GM18517 (cell line): ENCODE results near the gene VPS33B.

Source experiments
- ATAC-seq: cut with Tn5 transposase; IDR thresholded peaks from one replicate; pipeline ENCODE4 v1.9.1; 2021; ENCODE audit warnings: mild to moderate bottlenecking, moderate library complexity; ENCODE audit not compliant: unreplicated experiment

VPS33B gene

DNA sequence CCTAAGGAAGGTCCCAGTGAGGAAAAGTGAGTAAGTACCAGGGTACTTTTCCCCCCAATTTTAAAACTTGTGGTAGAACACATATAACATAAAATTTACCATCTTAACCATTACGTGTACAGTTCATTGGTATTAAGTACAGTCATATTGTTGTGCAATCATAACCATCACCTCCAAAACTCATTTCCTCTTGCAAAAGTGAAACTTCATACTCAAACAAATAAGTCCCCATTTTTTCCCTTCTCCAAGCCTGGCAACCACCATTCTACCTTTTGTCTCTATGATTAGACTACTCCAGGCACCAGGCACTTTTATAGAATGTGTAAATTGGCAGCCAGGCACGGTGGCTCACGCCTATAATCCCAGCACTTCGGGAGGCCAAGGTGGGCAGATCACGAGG, 40.3 kb downstream of the VPS33B start:
- ATAC-seq, result peak; percentile 23

- ATAC-seq, result peak; percentile 78
These were observed 40.7 kb downstream of the VPS33B start for GRCh38 chr15:90981681-90982080.

DNA sequence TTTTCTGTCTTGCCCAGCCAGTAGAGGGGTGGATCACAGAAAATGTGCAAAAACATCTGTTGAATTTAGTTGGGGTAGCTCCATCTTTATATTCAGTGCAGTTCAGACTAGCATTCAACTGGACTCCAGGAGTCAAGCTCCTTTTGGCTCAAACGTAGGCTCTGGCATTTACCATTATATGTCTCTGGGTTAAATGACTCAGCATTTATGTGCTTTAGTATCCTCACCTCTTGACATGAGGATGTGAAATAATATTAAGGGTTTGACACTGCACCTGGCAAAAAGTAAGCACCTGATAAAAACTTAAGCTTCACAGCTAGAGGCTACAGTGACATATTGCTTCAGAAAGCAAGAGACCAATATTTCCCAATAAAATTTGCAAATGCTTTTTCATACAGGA, 42.8 kb downstream of the VPS33B start:
- no peak for ATAC-seq

DNA sequence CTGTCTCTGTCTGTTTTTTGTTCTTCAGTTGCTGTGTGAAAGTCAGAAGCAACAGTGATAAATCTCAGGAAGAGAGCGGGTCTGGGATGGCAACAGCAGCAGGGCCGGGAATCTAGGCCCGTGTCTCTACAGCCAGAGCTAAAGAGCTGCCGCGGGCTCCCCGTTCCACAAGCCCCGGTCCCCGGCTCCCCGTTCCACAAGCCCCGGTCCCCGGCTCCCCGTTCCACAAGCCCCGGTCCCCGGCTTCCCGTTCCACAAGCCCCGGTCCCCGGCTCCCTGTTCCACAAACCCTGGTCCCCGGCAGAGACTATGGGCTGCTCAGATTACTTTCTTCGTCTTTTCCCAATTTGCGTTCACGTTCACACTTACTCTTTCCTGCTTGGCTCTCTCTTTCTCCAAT, 48.2 kb downstream of the VPS33B start:
- ATAC-seq, result no peak

GRCh38 chr15:90972133-90972532, 50.3 kb downstream of the VPS33B start:
- ATAC-seq, result no peak

DNA sequence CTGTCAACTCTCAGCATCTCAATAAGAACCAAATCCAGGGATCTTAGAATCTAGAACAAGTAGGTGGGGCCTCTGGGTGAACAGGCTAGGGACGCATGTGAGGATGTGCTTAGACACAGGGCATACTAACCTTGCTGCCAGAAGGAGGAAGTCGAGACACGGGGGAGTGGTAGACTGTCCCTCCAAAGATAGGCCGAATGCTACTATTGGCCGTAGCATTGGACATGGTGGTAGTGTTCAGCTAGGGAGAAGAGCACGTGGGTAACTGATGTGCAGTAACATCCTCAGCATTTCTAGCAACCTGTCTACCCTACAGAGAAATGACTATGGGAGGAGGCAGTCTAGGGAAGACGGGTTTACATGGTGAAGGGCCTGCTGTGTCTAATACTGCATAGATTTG, 52.1 kb downstream of the VPS33B start:
- no peak for ATAC-seq

- ATAC-seq, result no peak
These were observed 54.0 kb downstream of the VPS33B start for GRCh38 chr15:90968434-90968833.

GRCh38 chr15:90967206-90967605, 55.2 kb downstream of the VPS33B start:
- ATAC-seq, result no peak

DNA sequence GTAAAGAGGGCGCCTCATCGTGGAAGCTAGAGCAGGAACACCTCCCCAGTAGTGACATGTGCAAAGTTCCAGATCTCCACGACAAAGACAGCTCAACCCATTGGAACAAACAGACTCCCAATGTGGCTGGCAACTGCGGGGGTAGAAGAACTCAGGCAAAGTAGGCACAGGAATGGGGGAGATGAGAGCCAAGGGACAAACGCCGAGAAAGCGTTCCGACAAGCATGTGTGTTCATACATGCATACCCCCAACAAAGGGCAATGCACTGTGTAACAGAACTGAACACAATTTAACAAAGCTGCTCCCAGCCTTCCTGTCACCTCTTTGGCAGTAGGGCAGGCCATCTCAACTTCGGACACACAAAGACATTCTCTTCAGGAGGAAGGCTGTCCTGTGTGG, 56.1 kb downstream of the VPS33B start:
- ATAC-seq, result no peak

DNA sequence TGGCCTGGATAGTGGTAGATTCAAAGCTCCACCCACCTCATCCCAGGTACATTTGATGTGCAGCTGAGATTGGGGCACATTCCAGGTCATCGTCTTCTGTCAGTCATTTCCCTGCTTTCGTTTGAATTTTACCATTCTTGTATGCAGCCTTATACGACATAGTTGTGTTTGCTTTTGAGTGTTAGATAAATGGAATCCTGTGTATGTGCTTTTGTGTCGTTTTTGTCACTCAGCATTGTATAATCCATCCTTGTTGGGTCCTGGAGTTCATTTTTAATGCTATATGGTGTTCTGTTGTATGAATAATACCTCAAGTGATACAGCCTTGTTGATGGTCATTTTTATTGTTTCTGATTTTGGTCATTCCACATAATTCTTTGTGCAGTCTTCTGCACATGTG, 60.4 kb downstream of the VPS33B start:
- no peak for ATAC-seq

GRCh38 chr15:90960298-90961091, 61.9 kb downstream of the VPS33B start:
- ATAC-seq, result no peak

DNA sequence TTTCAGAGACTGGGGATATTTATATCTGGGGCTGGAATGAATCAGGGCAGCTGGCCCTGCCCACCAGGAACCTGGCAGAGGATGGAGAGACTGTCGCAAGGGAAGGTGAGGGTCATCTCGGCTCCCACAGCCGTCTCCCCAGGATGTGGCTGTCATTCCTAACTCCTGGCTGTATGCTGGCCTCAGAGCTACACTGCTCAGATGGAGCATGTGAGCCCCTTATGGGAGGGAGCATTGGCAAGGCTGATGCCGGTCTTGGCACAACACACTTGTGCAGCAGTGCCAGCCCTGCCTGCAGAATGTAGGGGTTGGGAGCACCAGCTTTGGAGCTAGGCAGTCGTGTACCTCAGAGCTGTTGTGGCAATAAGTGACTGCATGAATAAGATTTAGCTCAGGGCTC, 62.5 kb downstream of the VPS33B start:
- ATAC-seq, result no peak

DNA sequence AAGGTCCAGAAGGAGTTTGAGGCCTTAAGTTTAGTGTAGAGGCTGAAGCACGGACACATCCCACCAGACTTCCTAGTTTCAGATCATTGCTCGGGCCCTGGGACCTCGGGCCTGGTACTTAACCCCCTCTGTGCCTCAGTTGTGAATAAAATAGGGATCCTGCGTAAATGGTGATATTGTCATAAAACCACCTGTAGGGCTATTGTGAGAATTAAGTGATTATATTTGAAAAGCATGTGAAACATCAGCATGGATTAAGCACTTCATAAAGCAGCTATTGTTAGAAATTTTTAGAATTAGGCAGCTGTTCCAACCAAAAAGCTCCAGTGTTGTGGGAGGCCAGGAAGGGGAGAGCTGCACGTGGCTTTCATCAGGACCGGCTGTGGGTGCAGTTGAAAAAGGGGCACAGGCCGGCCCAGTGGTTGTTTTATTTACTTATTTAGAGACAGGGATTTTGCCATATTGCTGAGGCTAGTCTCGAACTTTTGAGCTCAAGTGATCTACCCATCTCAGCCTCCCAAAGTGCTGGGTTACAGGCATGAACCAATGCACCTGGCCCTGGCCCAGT, 63.3 kb downstream of the VPS33B start:
- ATAC-seq, result no peak

DNA sequence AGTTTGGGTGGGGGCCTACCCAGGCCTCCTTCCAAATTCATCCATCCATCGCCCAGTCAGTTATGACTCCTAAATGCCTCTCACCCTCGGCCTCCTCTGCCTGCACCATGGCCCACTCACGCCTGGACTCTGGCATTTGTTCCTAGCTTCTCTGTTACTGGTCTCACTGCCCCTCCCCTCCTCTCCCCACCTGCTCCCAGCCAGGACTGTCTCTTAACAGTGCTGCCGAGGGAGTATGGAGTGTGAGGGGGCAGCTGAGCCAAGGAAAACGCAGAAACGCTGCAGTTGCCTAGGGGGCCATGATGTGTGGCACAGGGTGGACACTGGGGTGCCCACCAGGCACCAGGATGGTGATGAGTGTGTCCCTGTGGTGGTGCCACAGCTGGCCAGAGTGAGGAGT, 64.6 kb downstream of the VPS33B start:
- no peak for ATAC-seq

GRCh38 chr15:90957031-90957790, 65.2 kb downstream of the VPS33B start:
- no peak for ATAC-seq

DNA sequence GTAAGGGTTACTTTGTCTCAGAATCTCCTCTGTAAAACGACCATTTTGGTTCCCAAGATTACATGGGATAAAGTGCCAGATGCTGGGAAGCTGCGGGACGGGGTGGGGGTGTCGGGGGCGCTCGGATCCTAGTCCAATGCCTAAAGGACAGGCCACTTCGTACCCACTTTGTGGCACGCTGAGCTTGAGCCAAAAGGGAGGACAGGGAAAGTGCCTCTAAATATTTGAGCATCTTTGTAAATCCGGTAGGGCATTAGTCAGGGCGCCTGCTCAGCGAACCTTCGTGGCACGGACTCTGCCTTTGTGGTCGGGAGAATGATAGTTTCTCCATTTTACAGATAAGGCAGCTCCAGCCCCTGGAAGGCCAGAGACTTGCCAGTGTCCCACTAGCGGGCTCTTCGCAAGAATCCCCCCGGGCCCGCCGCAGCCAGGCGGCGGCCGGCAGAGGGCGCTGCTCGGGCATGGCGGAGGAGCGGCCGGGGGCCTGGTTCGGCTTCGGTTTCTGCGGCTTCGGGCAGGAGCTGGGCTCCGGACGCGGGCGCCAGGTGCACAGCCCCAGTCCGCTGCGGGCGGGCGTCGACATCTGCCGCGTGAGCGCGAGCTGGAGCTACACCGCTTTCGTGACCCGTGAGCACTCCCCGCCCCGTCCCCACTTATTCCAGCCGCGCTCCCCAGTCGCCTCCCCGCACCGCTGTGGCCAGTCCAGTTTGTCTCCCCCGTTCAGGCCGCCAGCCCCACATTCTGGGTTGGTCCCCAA, 65.9 kb downstream of the VPS33B start:
- ATAC-seq, result no peak

DNA sequence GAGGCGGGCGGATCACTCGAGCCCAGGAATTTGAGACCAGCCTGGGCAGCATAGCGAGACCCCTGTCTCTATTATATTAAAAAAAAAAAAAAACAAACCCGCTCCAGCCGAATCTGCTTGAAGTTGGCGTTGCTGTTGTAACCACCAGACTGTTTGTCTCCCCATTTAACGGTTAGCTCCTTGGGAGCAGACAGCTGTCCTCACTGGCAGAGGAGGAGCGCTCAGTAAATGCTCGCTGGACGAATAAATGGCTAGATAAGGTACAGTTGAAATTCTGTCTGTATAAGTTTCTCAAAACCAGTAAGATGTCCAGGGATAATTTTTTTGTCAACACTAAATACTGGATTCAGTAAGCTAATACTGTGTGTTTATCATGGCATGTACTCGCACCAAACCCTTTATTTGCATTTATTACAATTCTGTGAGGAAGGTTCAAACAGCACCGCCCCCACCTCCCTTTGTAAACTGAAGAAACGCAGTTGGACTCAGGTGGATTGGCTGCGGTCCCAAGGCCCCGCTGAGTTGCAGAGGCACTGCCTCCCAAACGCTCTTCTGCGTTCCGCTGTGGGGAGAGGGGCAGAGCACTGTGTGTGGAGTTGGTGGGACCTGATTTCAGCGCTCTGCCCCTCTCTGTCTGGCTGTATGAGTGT, 66.6 kb downstream of the VPS33B start:
- ATAC-seq, result no peak

DNA sequence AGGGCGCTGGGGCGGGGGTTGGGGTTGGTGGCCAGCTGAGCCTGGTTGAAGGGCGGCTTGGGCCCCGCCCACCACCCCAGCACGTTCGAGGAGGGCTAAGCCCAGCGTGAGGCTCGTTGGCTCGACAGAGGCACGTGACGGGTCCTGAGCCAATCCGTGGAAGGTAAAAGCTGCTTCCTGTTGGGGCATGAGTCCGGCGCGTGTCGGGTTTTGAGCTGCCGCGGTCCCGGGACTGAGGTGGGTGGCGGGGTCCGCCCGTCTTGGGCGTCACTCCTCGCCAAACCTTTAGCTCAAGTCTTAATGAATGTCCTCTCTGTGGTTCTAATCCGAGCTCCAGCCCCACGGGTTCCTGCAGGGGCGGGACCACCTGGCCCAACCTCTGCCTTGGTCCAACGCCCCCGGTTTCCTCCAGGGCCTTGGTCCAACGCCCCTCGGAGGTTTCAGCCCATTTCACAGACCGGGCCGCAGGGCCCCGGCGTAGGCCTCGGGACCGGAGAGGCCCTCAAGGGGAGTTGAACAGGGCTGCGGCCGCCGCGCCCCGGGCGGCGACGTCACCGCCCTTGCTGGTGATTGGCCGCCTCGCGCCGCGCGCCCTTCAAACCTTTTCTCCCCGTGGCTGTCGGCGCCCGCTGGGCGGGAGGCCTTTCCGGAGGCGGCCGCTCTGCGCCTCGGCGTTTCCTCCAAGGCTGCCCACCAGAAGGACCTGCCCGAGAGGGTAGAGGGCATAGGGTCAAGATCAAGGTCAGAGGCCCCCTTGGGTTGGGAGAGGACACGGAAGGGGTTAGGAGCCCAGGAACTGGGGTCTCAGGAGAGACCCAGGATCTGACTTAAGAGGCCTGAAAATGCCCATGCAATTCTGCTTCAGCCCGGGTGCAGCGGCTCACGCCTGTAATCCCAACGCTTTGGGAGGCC, 67.4 kb downstream of the VPS33B start, which contains the start of gene RCCD1:
RCCD1 (plus strand) TSS at position 173 of the 912 bp plus-strand sequence. CDS start 1,851 bp downstream, outside the sequence.
- peak; percentile 91 for ATAC-seq

DNA sequence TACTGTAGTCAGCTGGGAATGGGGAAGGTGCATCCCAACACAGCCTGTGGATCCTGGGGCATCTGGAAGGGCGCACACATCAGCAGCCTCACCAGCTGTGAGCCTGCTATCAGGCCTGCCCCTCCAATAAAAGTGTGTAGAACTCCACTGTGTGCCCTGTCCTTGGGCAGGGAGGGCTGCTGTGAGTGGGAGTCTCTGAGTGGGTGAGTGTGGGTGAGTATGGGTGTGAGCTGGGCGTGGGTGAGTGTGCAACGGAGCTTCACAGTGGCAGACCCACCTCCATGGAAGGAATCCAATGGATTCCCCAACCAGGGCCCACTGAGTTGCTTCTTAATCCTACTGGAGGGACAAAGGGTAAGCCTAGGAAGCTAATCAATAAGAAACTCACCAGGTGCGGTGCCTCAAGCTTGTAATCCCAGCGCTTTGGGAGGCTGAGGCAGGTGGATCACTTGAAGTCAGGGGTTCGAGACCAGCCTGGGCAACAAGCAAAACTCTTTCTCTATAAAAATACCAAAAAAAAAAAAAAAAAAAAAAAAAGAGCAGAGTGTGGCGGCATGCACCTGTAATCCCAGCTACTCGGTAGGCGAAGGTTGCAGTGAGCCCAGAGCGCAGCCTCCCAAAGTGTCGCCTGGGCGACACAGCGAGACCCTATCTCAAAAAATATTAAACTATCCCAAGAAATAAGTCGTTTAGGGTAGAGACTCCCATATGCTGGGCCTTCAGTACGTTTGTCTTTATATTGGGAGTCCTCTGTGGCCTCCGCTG, 68.3 kb downstream of the VPS33B start:
- no peak for ATAC-seq
